ENCODE measurements around the gene PRDM2. TPM values are rescaled to one million over a fixed set of nuclear protein-coding genes. Genes with fewer than 3 reads are reported as not detected.
"Not testable (repeated sequence)": the region's sequence is repeated elsewhere in the genome, so short reads cannot be mapped to it uniquely, and the experiment has no call there.

PRDM2 gene
- total and polyA plus RNA-seq, 2 donors, result 19.4 to 25.5 TPM

DNA sequence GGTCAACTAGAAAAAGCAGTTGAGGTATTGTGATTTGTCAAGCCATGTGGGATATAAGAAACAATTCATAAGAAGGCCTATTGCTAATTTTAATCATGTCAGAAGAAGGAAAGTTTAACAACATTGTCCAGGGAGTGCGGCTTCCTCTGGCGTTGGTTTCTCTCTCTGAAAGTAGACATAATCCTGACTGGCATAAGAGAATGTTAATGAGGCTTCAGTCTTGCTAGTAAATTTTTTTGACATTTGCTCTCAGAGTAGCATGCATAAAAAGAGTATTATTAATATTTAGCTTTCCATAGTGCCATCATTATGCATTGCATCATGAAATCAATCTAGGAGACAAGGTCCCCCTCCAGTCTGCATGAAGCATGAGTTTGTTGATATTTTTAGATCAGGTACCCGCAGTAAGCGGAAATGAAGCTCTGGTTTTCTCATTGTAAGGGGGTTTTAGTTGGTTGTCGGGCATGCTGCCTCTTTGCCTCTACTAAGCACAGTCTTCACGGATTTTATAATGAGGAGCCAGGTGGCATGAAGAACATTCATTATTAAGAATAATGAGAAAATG is 12.8 kb upstream of the PRDM2 start:
- Histone ChIP-seq H3K36me3 (ENCODE audit: control insufficient read depth in 2 of 2, insufficient read depth in 2 of 2, low read length in 1 of 2) (no peaks in the 10 kb centered on the region), H3K27ac (ENCODE audit: low read depth in 1 of 2, low read length in 1 of 2) (no peak overlapping the region), H3K4me1 (ENCODE audit: control insufficient read depth in 2 of 2, insufficient read depth in 2 of 2, low read length in 2 of 2) (no peaks in the 10 kb centered on the region), H3K9me3 (ENCODE audit: control insufficient read depth in 2 of 2, insufficient read depth in 1 of 2, low read length in 1 of 2) (no peaks in the 10 kb centered on the region), H3K27me3 (ENCODE audit: control insufficient read depth in 2 of 2, insufficient read depth in 1 of 2, low read length in 1 of 2) (no peaks in the 10 kb centered on the region), H3K4me3 (ENCODE audit: low read length in 2 of 2) (no peak overlapping the region)
- DNase-seq (ENCODE audit: low read depth in 6 of 9, low spot score in 9 of 9), result peak in 1 of 9 donors; percentile 28
- WGBS, result 90% methylated on average over 6 of the region's 6 CpGs

- not testable (repeated sequence) for H3K9me3 ChIP-seq (ENCODE audit: control insufficient read depth in 2 of 2, insufficient read depth in 1 of 2, low read length in 1 of 2); H3K4me1 ChIP-seq (ENCODE audit: control insufficient read depth in 2 of 2, insufficient read depth in 2 of 2, low read length in 2 of 2); DNase-seq (ENCODE audit: low read depth in 6 of 9, low spot score in 9 of 9); H3K4me3 ChIP-seq (ENCODE audit: low read length in 2 of 2); H3K27ac ChIP-seq (ENCODE audit: low read depth in 1 of 2, low read length in 1 of 2); H3K27me3 ChIP-seq (ENCODE audit: control insufficient read depth in 2 of 2, insufficient read depth in 1 of 2, low read length in 1 of 2); H3K36me3 ChIP-seq (ENCODE audit: control insufficient read depth in 2 of 2, insufficient read depth in 2 of 2, low read length in 1 of 2)
- 30% methylated on average over 6 of the region's 6 CpGs for WGBS
Observed at GRCh38 chr1:13693094-13693493, 6.9 kb upstream of the PRDM2 start.

DNA sequence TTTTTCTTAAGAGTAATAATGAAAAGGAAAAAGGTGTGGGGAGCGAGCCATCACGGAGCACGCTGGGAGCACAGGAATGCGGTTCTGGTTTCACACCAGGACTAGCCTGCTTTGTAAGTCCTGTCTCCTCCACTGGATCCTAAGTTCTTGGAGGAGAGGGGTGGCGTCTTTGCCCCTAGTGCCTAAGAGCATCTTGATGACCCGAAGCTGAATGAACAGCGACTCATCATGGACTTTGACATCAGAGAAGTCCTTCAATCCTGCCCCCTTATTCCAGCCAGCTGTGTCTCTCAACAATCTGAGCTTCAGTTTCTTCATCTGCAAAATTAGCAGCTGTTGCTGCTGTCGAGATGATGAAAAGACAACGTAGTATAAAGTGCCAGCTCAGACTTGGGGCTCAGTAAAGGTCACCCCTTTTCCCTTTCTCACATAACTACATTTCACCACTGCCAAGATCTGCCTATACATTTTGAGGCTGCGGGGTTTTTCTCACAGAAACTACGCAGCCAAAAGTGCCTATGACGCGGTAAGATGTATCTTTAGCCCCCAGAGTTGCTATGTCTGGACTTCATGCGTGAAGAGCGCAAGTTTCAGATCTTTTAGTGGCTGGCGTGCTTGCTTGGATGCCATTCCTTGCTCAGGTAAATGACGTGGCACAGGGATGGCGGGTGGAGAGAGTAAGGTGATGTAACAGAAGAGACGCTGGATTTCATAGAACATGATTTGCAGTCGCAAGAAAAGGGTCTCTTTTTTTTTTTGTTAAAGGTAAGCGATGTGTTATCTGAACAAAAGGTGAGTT is 4.9 kb upstream of the PRDM2 start:
- H3K9me3 ChIP-seq (ENCODE audit: control insufficient read depth in 2 of 2, insufficient read depth in 1 of 2, low read length in 1 of 2), result peaks cover 0 to 6% of the 10 kb centered on the region in 2 donors
- WGBS, result 91% methylated on average over 21 of the region's 21 CpGs
- DNase-seq (ENCODE audit: low read depth in 6 of 9, low spot score in 9 of 9), result no peak

DNA sequence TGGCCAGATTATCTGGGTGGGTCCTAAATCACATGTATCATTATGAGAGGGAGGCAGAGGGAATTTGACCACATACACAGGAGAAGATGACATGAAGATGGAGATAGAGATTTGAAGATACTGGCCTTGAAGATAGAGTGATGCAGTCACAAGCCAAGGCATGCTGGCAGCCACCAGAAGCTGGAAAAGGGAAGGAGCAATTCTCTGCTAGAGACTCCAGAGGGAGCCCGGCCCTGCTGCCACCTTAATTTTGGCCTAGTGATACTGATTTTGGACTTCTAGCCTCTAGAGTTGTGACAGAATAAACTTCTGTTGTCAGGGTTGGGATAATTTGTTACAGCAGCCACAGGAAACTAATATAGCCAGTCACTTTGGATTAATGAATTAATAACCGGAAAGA is 2.2 kb upstream of the PRDM2 start:
- H3K36me3 ChIP-seq (ENCODE audit: control insufficient read depth in 2 of 2, insufficient read depth in 2 of 2, low read length in 1 of 2), result no peaks in the 10 kb centered on the region
- peaks cover 7 to 8% of the 10 kb centered on the region in 2 donors for H3K4me1 ChIP-seq (ENCODE audit: control insufficient read depth in 2 of 2, insufficient read depth in 2 of 2, low read length in 2 of 2)
- H3K4me3 ChIP-seq (ENCODE audit: low read length in 2 of 2), result no peak overlapping the region
- 99% methylated on average over 2 of the region's 2 CpGs for WGBS
- H3K9me3 ChIP-seq (ENCODE audit: control insufficient read depth in 2 of 2, insufficient read depth in 1 of 2, low read length in 1 of 2), result peaks cover 0 to 6% of the 10 kb centered on the region in 2 donors
- no peak for DNase-seq (ENCODE audit: low read depth in 6 of 9, low spot score in 9 of 9)
- no peaks in the 10 kb centered on the region for H3K27me3 ChIP-seq (ENCODE audit: control insufficient read depth in 2 of 2, insufficient read depth in 1 of 2, low read length in 1 of 2)
- no peak overlapping the region for H3K27ac ChIP-seq (ENCODE audit: low read depth in 1 of 2, low read length in 1 of 2)

More for the DNA sequence above, 4.9 kb upstream of the PRDM2 start:
- no peak overlapping the region for H3K4me3 ChIP-seq (ENCODE audit: low read length in 2 of 2)
- peaks cover 7 to 8% of the 10 kb centered on the region in 2 donors for H3K4me1 ChIP-seq (ENCODE audit: control insufficient read depth in 2 of 2, insufficient read depth in 2 of 2, low read length in 2 of 2)
- no peaks in the 10 kb centered on the region for H3K27me3 ChIP-seq (ENCODE audit: control insufficient read depth in 2 of 2, insufficient read depth in 1 of 2, low read length in 1 of 2)
- no peaks in the 10 kb centered on the region for H3K36me3 ChIP-seq (ENCODE audit: control insufficient read depth in 2 of 2, insufficient read depth in 2 of 2, low read length in 1 of 2)
- no peak overlapping the region for H3K27ac ChIP-seq (ENCODE audit: low read depth in 1 of 2, low read length in 1 of 2)

GRCh38 chr1:13699510-13699909 is 478 bp upstream of the PRDM2 start:
- Histone ChIP-seq H3K27ac (ENCODE audit: low read depth in 1 of 2, low read length in 1 of 2) (peak overlapping the region; percentile 77 to 96), H3K4me3 (ENCODE audit: low read length in 2 of 2) (peak overlapping the region; percentile 71 to 95), H3K9me3 (ENCODE audit: control insufficient read depth in 2 of 2, insufficient read depth in 1 of 2, low read length in 1 of 2) (peaks cover 0 to 6% of the 10 kb centered on the region in 2 donors), H3K36me3 (ENCODE audit: control insufficient read depth in 2 of 2, insufficient read depth in 2 of 2, low read length in 1 of 2) (no peaks in the 10 kb centered on the region), H3K27me3 (ENCODE audit: control insufficient read depth in 2 of 2, insufficient read depth in 1 of 2, low read length in 1 of 2) (no peaks in the 10 kb centered on the region), H3K4me1 (ENCODE audit: control insufficient read depth in 2 of 2, insufficient read depth in 2 of 2, low read length in 2 of 2) (peaks cover 7 to 8% of the 10 kb centered on the region in 2 donors)
- peak in 1 of 9 donors; percentile 8 for DNase-seq (ENCODE audit: low read depth in 6 of 9, low spot score in 9 of 9)
- WGBS, result 66% methylated on average over 16 of the region's 16 CpGs

- DNase-seq (ENCODE audit: low read depth in 6 of 9, low spot score in 9 of 9), result peak in 7 of 9 donors; percentile 26 to 66 (median 38)
- H3K4me3 ChIP-seq (ENCODE audit: low read length in 2 of 2), result peak overlapping the region; percentile 56 to 95
- WGBS, result 7% methylated on average over 48 of the region's 48 CpGs
Observed at GRCh38 chr1:13700521-13701270, 708 bp downstream of the PRDM2 start.

DNA sequence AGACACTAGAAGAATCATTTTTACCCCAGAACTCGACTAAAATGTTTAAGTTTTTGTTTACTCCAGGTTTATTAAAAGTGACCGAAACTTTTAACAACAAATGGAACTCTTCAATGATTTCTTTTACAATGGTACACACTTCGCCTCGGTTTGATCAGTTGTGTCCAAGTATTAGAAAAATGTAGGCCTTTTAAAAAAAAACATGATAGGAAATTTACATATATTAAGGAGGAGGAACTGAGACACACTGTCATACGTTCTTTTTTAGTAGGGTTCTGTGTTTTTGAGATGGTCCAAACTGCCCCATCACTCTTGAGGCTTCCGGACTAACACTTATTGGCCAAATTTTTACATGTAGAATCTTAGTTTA is 1.3 kb downstream of the PRDM2 start:
- WGBS, result 82% methylated on average over 6 of the region's 6 CpGs
- peak overlapping the region; percentile 56 to 95 for H3K4me3 ChIP-seq (ENCODE audit: low read length in 2 of 2)
- H3K9me3 ChIP-seq (ENCODE audit: control insufficient read depth in 2 of 2, insufficient read depth in 1 of 2, low read length in 1 of 2), result peaks cover 0 to 6% of the 10 kb centered on the region in 2 donors
- H3K27me3 ChIP-seq (ENCODE audit: control insufficient read depth in 2 of 2, insufficient read depth in 1 of 2, low read length in 1 of 2), result no peaks in the 10 kb centered on the region
- DNase-seq (ENCODE audit: low read depth in 6 of 9, low spot score in 9 of 9), result peak in 1 of 9 donors; percentile 5
- H3K27ac ChIP-seq (ENCODE audit: low read depth in 1 of 2, low read length in 1 of 2), result peak overlapping the region; percentile 62 to 96
- peaks cover 8 to 10% of the 10 kb centered on the region in 2 donors for H3K4me1 ChIP-seq (ENCODE audit: control insufficient read depth in 2 of 2, insufficient read depth in 2 of 2, low read length in 2 of 2)
- no peaks in the 10 kb centered on the region for H3K36me3 ChIP-seq (ENCODE audit: control insufficient read depth in 2 of 2, insufficient read depth in 2 of 2, low read length in 1 of 2)

More at GRCh38 chr1:13700521-13701270, 708 bp downstream of the PRDM2 start:
- Histone ChIP-seq H3K4me1 (ENCODE audit: control insufficient read depth in 2 of 2, insufficient read depth in 2 of 2, low read length in 2 of 2) (peaks cover 7 to 8% of the 10 kb centered on the region in 2 donors), H3K9me3 (ENCODE audit: control insufficient read depth in 2 of 2, insufficient read depth in 1 of 2, low read length in 1 of 2) (peaks cover 0 to 6% of the 10 kb centered on the region in 2 donors), H3K27ac (ENCODE audit: low read depth in 1 of 2, low read length in 1 of 2) (peak overlapping the region; percentile 62 to 96), H3K27me3 (ENCODE audit: control insufficient read depth in 2 of 2, insufficient read depth in 1 of 2, low read length in 1 of 2) (no peaks in the 10 kb centered on the region), H3K36me3 (ENCODE audit: control insufficient read depth in 2 of 2, insufficient read depth in 2 of 2, low read length in 1 of 2) (no peaks in the 10 kb centered on the region)

DNA sequence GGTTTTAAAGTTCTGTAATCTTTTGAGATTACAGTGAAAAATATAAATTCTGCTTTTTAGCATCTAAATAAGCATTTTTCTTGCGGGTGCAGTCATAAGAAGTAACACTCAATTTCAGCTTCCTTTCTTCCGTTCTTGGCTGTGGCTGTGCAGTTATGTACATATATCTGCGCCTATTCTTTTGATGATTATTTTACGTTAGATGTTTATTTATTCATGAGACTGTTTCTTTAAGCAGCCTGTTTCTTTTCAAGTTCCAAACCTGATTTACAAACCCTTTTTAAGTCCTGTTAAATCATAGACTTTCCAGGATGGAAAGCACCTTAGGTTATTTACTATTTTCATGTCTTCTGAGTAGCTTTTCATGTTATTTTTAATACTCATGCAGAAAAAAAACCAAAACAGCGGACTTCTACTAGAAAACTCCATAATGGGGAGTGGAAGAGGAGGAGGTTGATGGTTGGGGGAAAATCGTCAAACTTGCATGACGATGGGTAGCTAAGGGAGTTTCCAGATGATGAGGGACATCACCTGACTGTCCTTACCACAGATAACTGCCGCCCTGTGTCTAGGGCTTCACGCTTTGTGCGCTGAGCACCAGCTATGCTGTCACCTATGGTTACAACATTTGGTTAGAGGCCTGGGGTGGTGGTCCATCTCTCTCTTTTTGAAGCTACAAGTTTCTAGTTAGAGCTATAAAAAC is 2.6 kb downstream of the PRDM2 start:
- H3K27ac ChIP-seq (ENCODE audit: low read depth in 1 of 2, low read length in 1 of 2), result peak overlapping the region in 1 of 2 donors; percentile 34
- H3K27me3 ChIP-seq (ENCODE audit: control insufficient read depth in 2 of 2, insufficient read depth in 1 of 2, low read length in 1 of 2), result no peaks in the 10 kb centered on the region
- H3K9me3 ChIP-seq (ENCODE audit: control insufficient read depth in 2 of 2, insufficient read depth in 1 of 2, low read length in 1 of 2), result peaks cover 0 to 6% of the 10 kb centered on the region in 2 donors
- H3K36me3 ChIP-seq (ENCODE audit: control insufficient read depth in 2 of 2, insufficient read depth in 2 of 2, low read length in 1 of 2), result no peaks in the 10 kb centered on the region
- 92% methylated on average over 10 of the region's 10 CpGs for WGBS
- H3K4me1 ChIP-seq (ENCODE audit: control insufficient read depth in 2 of 2, insufficient read depth in 2 of 2, low read length in 2 of 2), result peaks cover 8 to 11% of the 10 kb centered on the region in 2 donors
- no peak overlapping the region for H3K4me3 ChIP-seq (ENCODE audit: low read length in 2 of 2)
- peak in 2 of 9 donors; percentile 8 to 32 for DNase-seq (ENCODE audit: low read depth in 6 of 9, low spot score in 9 of 9)
